ENCODE data around the gene ZNF385C. TPM values are rescaled to one million over a fixed set of nuclear protein-coding genes. Genes with fewer than 3 reads are reported as not detected.

Gene ZNF385C, protein sequence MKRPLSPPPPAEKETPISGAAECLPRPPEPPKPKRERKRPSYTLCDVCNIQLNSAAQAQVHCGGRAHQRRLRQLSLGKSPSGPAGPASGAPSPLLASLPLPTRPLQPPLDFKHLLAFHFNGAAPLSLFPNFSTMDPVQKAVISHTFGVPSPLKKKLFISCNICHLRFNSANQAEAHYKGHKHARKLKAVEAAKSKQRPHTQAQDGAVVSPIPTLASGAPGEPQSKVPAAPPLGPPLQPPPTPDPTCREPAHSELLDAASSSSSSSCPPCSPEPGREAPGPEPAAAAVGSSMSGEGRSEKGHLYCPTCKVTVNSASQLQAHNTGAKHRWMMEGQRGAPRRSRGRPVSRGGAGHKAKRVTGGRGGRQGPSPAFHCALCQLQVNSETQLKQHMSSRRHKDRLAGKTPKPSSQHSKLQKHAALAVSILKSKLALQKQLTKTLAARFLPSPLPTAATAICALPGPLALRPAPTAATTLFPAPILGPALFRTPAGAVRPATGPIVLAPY
- not detected in 2 replicates for total RNA-seq

DNA sequence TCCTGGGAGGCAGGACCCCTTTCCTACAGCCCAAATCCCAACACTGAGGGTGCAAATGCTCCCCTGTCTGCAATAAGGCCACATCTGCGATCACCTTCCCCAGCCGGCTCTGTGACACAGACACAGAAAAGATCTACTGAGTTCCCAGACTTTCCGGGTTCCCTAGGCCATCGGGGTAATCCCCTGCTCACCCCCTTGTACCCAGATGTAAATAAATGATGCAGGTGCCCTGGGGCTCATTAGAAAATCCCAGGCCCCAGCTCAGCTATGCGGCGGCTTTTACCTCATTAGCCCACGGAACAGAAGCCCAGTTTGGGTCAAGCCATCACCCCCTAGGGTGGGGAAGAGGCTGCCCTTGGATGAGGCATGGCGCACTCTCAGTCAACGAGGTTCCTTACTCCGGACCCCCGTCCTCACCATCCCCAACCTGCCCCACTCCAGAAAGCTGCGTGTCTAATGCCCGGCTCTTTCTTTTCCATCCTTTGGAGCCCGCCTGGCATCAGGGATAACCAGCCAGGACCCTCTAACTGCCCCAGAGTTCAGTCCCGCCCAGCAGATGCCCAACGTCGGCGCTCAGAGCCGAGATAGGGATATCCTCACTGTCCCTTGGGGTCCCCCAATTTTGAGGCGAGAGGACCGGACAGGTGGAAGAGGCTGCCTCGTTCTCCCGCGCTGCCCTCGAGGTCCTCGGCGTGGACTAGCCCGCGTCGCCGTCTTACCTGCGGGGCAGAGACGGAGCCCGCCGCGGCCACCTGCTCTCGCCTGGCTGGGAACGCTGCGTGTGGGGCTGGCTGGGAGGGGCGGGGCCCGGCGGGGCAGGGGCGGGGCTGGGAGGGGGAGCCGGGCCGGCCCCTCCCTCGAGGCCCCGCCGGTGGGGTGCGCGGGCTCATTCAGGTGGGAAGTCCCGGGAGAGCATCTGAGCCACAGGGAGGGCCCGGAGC, at the start of gene ZNF385C:
ZNF385C (minus strand) TSS at position 783 of the 941 bp plus-strand sequence. CDS start 35,417 bp downstream, outside the sequence.

GRCh38 chr17:42122371-42123303, 24.4 kb upstream of the ZNF385C start, which contains the start of gene HSPB9:
HSPB9 (plus strand) TSS chr17:42122804; CDS start chr17:42122851, 47 bp downstream.

DNA sequence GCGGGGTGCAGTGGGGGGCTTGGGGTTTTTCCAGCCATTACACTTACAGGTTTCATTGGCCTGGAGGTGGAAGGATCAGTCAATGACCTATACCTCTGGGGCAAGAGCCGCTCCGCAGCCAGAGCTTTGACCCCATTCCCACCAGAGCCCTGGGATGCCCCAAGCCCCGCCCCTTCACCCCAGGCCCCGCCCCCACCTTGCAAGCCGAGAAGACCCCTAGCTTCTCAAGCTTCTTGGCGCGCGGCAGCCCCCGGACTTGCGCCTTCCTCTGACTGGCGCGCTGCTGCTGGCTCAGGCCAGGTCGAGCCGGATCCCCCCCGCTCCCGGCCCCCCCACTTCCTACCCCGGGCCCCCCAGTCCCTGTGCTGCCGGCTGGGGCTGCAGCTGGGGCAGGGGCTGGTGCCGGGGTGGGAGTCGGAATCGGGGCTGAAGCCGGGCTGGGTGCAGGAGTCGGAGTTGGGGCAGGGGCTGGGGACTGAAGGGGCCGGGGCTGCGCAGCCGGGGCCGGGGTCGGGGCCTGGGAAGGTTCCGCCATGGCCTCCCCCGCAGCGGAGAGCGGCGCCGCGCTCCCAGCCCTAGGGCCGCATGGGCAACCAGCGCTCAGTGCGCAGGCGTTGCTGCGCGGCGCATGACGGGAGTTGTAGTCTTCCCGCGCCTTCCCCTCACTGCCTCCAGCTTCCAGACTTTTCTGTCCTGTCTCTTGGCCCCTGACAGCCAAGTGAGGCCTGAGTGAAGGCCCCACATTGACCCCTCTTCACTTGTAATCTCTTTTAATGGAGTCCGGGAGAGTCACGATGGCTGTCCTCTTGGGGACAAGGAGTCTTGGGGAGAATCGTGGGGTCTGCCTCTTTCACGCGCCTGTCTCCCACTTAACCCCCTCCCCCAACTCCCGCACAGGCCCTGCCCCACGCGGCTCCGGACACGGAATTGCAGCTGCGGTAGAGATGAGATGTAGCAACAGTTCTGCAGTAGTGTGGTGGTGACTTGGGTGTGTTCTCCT, 22.8 kb upstream of the ZNF385C start, which contains the start of gene KAT2A:
KAT2A (minus strand) TSS at position 598 of the 1,000 bp plus-strand sequence; CDS start at position 535, 63 bp downstream.

GRCh38 chr17:42112552-42113176, 14.4 kb upstream of the ZNF385C start, which contains the start of gene DHX58:
DHX58 (minus strand) TSS chr17:42112714; CDS start chr17:42111892, 822 bp downstream.

GRCh38 chr17:42050393-42051012, 47.8 kb downstream of the ZNF385C start, which contains the start of gene C17orf113:
C17orf113 (minus strand) TSS chr17:42050601; CDS start chr17:42043376, 7,225 bp downstream.

DNA sequence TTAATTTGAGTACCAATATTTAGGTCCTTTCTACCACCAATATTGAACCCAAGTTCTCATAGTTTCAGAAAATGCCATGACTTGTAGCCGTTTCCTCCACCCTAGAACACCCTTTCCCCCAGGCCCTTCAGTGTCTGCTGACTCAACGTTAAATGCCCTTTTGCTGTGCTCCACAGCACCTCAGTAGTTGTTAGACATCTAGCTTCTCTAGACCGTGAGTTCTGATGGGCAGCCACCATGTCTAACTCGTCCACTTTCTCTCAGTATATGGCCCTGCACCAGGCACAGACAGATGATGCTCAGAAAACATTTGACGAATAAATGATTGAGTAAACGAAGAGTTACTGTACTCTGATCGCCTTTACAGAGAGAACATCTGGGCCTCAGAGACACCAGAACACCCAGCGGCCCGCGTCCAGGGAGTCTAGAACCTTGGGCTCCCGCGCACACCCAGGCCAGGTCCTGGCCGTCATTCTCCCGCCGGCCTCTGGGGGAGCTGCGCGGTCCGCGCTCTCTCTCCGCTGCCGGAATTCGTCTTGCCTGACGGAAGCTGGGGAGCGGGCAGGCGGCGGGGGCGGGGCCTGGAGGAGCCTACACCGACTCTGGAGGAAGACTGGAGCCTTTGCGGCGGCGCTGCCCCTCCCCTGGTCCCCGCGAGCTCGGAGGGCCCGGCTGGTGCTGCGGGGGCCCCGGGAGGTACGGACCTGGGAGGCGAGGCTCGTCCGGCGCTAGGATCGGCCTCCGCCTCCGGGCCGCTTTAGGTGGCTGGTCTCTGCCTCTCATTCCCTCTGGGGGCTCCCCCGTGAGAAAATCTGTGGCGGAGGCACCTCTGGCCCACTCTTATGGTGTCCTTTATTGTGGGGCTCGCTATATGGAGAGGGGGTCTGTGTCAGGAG, 78.5 kb downstream of the ZNF385C start, which contains the start of gene NKIRAS2:
NKIRAS2 (plus strand) TSS at position 582 of the 896 bp plus-strand sequence. CDS start 1,488 bp downstream, outside the sequence.

GRCh38 chr17:42016941-42017865, 81.1 kb downstream of the ZNF385C start, which contains the start of gene DNAJC7:
DNAJC7 (minus strand) TSS chr17:42017439; CDS start chr17:42017416, 23 bp downstream.

Other genes starting within 250 kb of the ZNF385C start
- gene KLHL11, start 233.1 kb downstream of the ZNF385C start, total RNA-seq: 34.4 and 35.9 TPM in 2 replicates
- 334 and 491 TPM in 2 replicates for gene ACLY, start 179.5 kb downstream of the ZNF385C start, total RNA-seq
- 0.50 and 1.3 TPM in 2 replicates for gene ODAD4, start 167.9 kb downstream of the ZNF385C start, total RNA-seq
- 40.6 and 42.2 TPM in 2 replicates for gene CNP, start 131.7 kb downstream of the ZNF385C start, total RNA-seq
- gene DNAJC7, start 81.0 kb downstream of the ZNF385C start, total RNA-seq: 64.4 and 91.4 TPM in 2 replicates
- 17.3 and 19.7 TPM in 2 replicates for gene NKIRAS2, start 78.4 kb downstream of the ZNF385C start, total RNA-seq
- gene C17orf113, start 47.9 kb downstream of the ZNF385C start, total RNA-seq: 0.22 and 0.37 TPM in 2 replicates
- gene DHX58, start 14.2 kb upstream of the ZNF385C start, total RNA-seq: 10.3 and 17.4 TPM in 2 replicates
- 8.7 and 10.7 TPM in 2 replicates for gene KAT2A, start 22.9 kb upstream of the ZNF385C start, total RNA-seq
- gene HSPB9, start 24.3 kb upstream of the ZNF385C start, total RNA-seq: not detected in 2 replicates
- 46.0 and 62.3 TPM in 2 replicates for gene RAB5C, start 56.5 kb upstream of the ZNF385C start, total RNA-seq
- not detected in 2 replicates for gene KCNH4, start 82.7 kb upstream of the ZNF385C start, total RNA-seq
- gene HCRT, start 87.0 kb upstream of the ZNF385C start, total RNA-seq: not detected in 2 replicates
- gene GHDC, start 96.0 kb upstream of the ZNF385C start, total RNA-seq: 13.3 and 16.5 TPM in 2 replicates
- gene STAT5B, start 177.9 kb upstream of the ZNF385C start, total RNA-seq: 27.8 and 31.9 TPM in 2 replicates
- gene STAT5A, start 190.0 kb upstream of the ZNF385C start, total RNA-seq: 8.1 and 14.7 TPM in 2 replicates

Measured in uterine smooth muscle cell (primary cell).